ENCODE results near the gene SLC48A1.

Gene SLC48A1

GRCh38 chr12:47828976-47829482 lies 56.0 kb downstream of the SLC48A1 start:
- no peak for DNase-seq

GRCh38 chr12:47829584-47829983 lies 56.5 kb downstream of the SLC48A1 start:
- no peak for DNase-seq
